ENCODE data around the gene SLC25A34.

Gene SLC25A34

GRCh38 chr1:15755021-15755645 is 19.1 kb downstream of the SLC25A34 start:
- no peak for DNase-seq

DNA sequence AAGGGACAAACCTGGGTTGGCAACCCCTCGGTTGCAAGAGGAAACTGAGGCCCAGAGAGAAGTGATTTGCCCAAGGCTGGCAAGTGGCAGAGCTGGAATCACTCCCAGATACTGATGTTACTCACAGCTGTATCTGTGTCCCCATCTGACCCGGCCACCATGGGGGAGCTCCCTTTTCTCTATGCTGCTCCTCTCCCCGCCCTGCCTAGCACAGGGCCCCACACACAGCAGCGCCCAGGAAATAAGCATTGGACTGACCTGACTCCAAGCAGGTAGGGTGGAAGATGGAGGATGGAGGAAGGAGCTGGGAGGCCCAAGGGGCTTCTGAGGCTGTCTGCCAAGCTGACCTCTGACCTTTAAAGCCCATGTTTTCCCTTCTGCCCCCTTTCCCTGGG is 19.6 kb downstream of the SLC25A34 start:
- DNase-seq, result no peak

DNA sequence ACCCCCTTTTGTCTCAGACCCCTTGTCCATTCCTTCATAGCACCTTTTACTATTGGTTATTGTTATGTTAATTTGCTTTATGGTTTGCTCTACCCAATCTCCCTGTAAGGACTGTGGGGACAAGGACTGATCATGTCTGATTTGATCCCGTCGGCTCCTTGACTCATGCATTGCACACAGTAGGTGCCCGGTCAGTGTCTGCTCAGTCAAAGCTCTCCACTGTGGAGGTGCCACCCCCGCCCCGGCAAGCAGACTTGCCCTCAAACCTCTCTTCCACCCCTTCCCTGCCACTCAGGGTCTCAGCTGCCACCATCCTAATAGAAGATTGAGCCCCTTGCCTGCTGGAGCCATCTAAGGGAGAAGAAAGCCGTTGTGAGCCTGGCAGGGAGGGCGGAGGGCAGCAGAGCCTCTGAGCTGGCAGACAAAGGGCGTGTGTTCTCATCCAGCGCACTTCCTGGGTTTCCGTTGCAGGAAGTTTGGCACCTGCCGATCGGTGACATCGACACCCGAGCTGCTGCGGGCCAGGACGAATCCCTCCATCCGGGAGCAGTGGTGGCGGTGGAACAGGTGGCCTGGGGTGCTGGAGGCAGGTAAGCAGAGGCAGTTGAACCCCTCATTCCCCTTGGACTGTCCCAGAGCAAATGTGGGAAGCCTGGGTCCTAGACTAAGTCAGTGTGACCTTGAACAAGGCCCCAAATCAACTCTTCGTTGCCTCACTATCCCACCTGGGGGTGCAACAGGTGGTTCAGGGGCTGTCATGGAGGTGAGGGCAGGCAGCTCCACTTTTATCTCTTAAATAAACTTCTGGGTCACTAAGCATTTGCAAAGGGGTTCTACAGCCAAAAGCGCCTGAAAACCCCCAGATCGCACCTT is 20.3 kb downstream of the SLC25A34 start:
- DNase-seq, result no peak

DNA sequence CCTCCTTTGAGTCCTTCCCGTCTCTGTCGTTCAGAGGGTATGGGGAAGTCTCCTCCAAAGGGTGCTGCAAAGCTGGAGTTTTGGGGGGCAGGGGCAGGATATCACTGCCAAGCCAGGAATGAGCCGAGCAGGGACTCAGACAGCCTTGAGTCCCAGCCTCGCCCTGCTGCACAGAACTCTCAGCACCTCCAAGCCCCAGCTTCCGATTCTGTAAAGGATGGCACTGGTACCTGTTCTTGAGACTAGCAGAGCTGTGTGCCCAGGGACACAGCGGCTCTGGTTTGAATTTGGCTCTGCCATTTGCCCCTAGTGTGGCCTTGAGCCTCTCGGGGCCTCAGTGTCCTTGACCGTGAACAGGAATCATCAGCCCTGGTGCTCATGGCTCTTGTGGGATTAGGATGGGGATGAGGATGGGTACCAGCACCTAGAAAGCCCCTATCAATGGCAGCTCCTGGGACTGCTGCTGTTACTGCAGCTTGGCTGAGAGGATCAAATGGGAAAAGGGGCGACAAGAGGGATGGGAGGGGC is 21.0 kb downstream of the SLC25A34 start:
- no peak for DNase-seq

GRCh38 chr1:15757575-15758342 is 21.7 kb downstream of the SLC25A34 start:
- no peak for DNase-seq

DNA sequence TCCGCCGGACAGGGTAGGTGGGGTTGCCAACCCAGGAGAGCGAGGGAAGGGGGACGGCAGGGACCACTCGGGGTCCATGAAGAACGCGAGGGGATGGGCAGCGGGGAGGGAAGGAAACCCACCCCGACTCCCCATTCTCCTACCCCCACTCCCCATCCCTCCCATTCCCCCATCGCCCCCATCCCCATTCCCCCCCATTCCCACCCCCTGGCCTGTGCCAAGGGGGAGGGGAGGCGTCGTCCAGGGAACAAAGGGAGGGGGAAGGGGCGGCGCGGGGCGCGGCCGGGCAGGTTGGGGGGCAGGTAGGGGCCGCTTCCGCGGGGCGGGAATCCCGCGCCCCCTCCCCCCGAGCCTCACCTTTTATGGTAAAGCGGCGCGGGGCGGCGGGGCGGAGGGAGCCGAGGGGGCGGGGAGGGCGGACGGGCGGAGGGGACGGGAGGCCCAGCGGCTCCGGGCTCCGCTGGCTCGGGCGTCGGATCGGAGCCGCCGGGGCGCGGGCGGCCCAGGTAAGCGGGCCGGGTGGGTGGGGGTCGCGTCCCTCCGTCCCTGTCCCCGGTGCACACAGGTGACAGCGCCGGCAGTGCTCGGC is 22.4 kb downstream of the SLC25A34 start, which contains the start of gene FBLIM1:
TSS of gene FBLIM1 (plus strand) at position 453 of the 589 bp plus-strand sequence. CDS start 6,189 bp downstream, outside the sequence.
- DNase-seq, result no peak

DNA sequence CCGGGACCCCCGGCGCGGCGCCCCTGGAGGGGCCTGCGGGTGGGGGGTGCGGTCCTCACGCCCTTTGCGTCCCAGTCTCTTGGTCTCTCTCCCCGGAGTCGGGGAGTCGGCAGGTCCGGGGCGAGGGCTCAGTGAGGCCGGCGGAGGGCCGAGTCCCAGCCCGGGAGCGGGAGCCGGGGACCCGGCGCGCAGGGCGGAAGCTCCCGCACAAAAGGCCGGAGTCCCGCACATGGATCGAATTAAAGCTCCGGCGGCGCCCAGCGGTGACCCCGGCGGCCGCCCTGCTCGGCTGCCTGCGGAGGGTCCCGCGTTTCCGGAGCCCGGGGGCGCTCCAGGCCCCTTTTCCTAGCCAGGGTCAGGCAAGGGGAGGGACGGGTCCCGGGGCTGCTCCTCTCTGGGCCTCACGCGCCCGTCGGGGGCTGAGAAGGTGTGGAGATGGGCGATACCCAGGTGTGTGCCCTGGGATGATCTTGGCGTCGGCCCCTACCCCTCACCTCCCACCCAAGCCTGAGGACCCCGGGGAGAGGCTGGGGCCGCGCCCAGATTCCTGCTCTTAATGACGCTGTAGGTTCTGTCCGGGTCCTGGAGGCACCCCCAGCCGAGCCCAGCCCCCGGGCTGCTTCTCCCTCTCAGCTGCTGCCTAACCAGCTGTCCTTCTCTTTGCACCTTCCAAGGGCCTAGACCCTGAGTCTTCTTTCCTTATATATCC is 23.0 kb downstream of the SLC25A34 start:
- no peak for DNase-seq

GRCh38 chr1:15760520-15761211 is 24.6 kb downstream of the SLC25A34 start:
- no peak for DNase-seq

- DNase-seq, result no peak
These were observed 25.5 kb downstream of the SLC25A34 start for GRCh38 chr1:15761366-15762128.

- no peak for DNase-seq
These were observed 26.5 kb downstream of the SLC25A34 start for GRCh38 chr1:15762546-15762945.

GRCh38 chr1:15764269-15764764 is 28.3 kb downstream of the SLC25A34 start:
- no peak for DNase-seq

GRCh38 chr1:15764890-15765289 is 28.8 kb downstream of the SLC25A34 start:
- no peak for DNase-seq

- DNase-seq, result no peak
These were observed 29.6 kb downstream of the SLC25A34 start for GRCh38 chr1:15765495-15766194.

DNA sequence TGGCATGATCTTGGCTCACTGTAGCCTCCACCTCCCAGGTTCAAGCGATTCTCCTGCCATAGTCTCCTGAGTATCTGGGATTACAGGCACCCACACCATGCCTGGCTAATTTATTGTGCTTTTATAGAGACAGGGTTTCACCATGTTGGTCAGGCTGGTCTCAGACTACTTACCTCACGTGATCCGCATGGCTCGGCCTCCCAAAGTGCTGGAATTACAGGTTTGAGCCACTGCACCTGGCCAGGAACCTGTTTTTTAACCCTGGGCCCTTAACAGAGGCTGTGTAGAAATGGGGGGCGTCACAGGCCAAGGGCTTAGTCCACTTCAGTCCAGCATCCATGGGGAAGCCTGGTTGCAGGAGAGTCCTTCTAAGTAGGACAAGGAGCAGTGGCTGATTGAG is 31.9 kb downstream of the SLC25A34 start:
- DNase-seq, result no peak

GRCh38 chr1:15768388-15768787 is 32.3 kb downstream of the SLC25A34 start:
- DNase-seq, result no peak

- DNase-seq, result no peak
These were observed 34.4 kb downstream of the SLC25A34 start for GRCh38 chr1:15770313-15770962.

DNA sequence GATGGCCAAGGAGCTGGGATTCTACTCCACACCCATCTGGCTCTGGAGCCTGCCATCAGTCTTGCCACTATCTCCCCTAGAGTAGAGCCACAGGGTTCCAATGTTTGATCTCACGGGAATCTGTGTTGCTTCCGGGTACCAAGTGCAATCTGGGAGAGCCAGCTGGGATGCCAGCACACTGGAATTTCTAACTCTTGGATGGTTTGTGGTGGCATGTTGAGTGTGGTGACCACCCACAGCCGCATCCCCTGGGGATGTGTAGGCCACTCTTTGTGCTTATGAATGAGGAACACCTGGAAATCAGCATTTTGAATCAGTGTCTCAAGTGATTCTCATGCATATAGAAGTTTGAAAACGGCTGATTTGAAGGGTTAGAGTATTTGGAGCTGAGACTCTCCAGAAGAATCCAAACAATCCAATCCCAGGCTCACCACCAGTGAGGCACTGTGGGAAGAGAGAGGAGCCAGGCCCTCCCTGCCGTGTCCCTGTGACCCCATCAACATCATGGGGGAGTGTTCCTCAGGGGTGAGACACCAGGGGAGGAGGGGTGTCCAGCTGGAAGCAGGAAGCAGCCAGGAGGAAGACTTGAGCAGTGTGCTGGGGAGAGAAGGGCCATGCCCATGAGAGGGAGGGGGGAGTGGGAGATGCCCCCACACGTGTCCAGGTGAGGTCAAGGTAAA is 35.9 kb downstream of the SLC25A34 start:
- no peak for DNase-seq

DNA sequence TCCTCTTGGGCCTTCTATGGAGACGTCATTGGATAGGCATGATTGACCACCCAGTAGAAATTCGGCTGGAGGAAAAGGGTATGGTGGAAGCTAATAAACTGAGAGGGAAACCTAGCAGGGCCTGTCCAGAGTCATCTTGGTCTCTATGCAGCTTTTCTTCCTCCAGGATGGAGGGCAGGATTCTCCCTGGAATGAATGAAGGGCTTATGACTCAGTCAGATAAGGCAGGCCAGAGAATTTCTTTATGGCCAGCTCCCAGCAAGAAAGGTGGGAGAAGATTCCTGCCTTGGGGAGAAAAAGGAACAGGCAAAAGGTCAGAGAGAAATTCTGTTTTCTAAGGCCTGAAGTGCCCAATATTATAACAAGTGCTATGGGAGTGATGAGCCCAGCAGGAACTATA is 39.6 kb downstream of the SLC25A34 start:
- no peak for DNase-seq
